GM12872 (cell line): ENCODE results near the gene PEX3.

Source experiments
- CTCF ChIP-seq: IDR thresholded peaks from 3 replicates; pipeline ENCODE4 v1.5.1; 2011; ENCODE audit warnings: low read depth, mild to moderate bottlenecking, low read length, moderate library complexity; ENCODE audit not compliant: insufficient read depth

PEX3 gene

DNA sequence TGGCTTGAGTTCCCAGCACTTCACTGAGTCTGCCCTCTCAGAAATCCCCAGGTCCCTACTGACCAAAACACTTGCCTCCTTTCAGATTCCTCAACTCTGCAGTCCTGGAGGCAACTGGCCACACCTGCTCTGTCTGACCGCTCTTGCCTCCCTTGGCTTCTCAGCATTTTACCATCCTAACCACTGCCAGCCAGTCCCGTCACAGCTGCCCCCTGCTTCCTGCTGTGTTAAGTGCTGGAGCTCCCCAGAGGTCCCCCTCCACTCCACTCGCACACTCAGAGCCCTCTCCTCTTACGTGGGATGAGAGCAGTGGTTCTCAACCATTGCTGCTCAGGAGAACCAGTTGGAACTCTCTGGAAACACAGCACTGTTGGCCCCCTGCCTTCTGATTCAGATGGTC lies 20.6 kb upstream of the PEX3 start:
- no peak for TF ChIP-seq CTCF

- no peak for TF ChIP-seq CTCF
Observed at GRCh38 chr6:143431226-143431625, 19.4 kb upstream of the PEX3 start.

DNA sequence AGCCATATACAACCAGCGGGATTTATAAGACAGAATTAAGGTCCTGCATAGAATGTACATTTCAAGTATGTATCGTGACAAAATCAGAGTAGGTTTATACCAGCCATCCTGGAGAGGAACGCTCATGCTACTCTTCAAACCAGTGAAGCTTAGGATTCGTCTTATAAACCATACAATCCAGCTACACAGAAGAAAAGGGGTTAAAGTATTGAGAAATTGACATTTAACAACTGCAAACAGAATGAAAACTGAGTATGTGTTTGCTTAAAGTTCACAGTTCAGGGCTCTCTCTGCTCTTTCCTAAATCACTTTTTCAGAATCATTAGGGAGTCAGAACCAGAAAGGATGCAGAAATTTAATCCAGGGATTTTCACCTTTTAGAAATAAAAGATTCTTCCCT lies 18.0 kb upstream of the PEX3 start:
- TF ChIP-seq CTCF: no peak

DNA sequence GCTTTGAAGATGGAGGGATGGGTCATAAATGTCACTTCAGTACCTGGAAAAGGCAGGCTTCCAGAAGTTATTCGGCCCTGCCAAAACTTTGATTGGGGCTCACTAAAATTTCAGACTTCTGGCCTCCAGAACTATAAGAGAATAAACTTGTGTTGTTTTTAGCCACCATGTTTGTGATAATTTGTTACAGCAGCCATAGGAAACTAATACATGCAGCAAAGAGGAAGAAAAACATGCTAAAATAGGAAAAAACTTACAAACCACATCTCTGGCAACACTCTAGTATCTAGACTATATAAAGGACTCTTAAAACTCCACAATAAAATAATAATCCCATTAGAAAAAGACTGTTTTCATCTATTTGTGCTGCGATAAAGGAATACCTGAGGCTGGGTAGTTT lies 9.6 kb upstream of the PEX3 start:
- no peak for TF ChIP-seq CTCF

- no peak for TF ChIP-seq CTCF
Observed at GRCh38 chr6:143441680-143442545, 8.7 kb upstream of the PEX3 start.

DNA sequence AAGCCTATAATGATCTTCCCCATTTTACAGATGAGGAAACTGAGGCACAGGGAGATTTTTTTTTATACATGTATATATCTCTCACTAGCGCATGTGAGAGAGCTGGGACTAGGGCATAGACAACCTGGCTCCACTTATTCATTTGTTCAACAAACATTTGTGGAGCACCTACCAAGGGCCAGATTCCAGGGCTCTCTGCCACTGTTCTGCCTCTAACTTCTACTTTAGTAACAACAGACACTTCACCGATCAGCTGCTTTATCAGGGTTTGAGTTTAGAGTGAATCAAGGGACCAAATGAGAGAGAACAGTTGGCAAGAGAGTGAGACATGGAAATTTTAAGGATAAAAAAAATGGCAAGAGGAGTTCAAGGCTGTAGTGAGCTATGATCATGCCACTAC lies 7.5 kb upstream of the PEX3 start:
- no peak for TF ChIP-seq CTCF

GRCh38 chr6:143449082-143449713 lies 1.4 kb upstream of the PEX3 start:
- no peak for TF ChIP-seq CTCF
